ENCODE results near the gene TAX1BP3. TPM values are rescaled to one million over a fixed set of nuclear protein-coding genes. Genes with fewer than 3 reads are reported as not detected.

TAX1BP3 gene
- total RNA-seq, 2 experiments from 2014 or later, result 6.0 to 6.6 TPM

- ChIA-PET POLR2A (no interaction called here), CTCF (no interaction called here)
- Mint-ChIP-seq H3K4me1 (ENCODE audit: low read depth) (no peaks in the 10 kb centered on the region), H3K27me3 (no peaks in the 10 kb centered on the region), H3K27ac (no peak overlapping the region), H3K36me3 (ENCODE audit: low read depth) (no peaks in the 10 kb centered on the region), H3K4me3 (no peak overlapping the region), H3K9me3 (no peaks in the 10 kb centered on the region)
- no peak for DNase-seq
- no peaks in the 10 kb centered on the region for H3K27me3 ChIP-seq (ENCODE audit: control insufficient read depth in 1 of 2, insufficient read depth in 2 of 2, low read length in 2 of 2)
- no peak overlapping the region for H3K4me3 ChIP-seq (ENCODE audit: low read length)
- ATAC-seq (ENCODE audit: poor library complexity), result no peak
- H3K27ac ChIP-seq (ENCODE audit: low read depth in 1 of 2, low read length in 2 of 2), result no peak overlapping the region
- intact Hi-C loops (cut with DNase I, micrococcal nuclease), result no loop called here
- TF ChIP-seq CTCF (IDR thresholded peaks at IDR 0.05), result no peak
- H3K36me3 ChIP-seq (ENCODE audit: insufficient read depth, low read length), result peaks cover 3% of the 10 kb centered on the region
- no peaks in the 10 kb centered on the region for H3K4me1 ChIP-seq (ENCODE audit: insufficient read depth, low read length)
- H3K9me3 ChIP-seq (ENCODE audit: control insufficient read depth in 1 of 2, insufficient read depth in 1 of 2, low read length in 2 of 2), result no peaks in the 10 kb centered on the region
Measured at GRCh38 chr17:3656755-3657587, 11.4 kb downstream of the TAX1BP3 start.

GRCh38 chr17:3656353-3656752, 12.0 kb downstream of the TAX1BP3 start:
- POLR2A ChIA-PET, result no interaction called here

GRCh38 chr17:3655766-3656165, 12.6 kb downstream of the TAX1BP3 start:
- Histone ChIP-seq H3K27me3 (ENCODE audit: control insufficient read depth in 1 of 2, insufficient read depth in 2 of 2, low read length in 2 of 2) (no peaks in the 10 kb centered on the region), H3K9me3 (ENCODE audit: control insufficient read depth in 1 of 2, insufficient read depth in 1 of 2, low read length in 2 of 2) (no peaks in the 10 kb centered on the region), H3K27ac (ENCODE audit: low read depth in 1 of 2, low read length in 2 of 2) (no peak overlapping the region), H3K36me3 (ENCODE audit: insufficient read depth, low read length) (peaks cover under 1% of the 10 kb centered on the region), H3K4me3 (ENCODE audit: low read length) (no peak overlapping the region), H3K4me1 (ENCODE audit: insufficient read depth, low read length) (no peaks in the 10 kb centered on the region)
- DNase-seq (no peak), ATAC-seq (ENCODE audit: poor library complexity) (no peak)
- POLR2A ChIA-PET, result no interaction called here
- TF ChIP-seq CTCF (IDR thresholded peaks at IDR 0.05), result no peak
- Mint-ChIP-seq H3K4me3 (no peak overlapping the region), H3K9me3 (no peaks in the 10 kb centered on the region), H3K27ac (no peak overlapping the region), H3K36me3 (ENCODE audit: low read depth) (no peaks in the 10 kb centered on the region), H3K27me3 (no peaks in the 10 kb centered on the region), H3K4me1 (ENCODE audit: low read depth) (no peaks in the 10 kb centered on the region)
- CTCF ChIA-PET, result no interaction called here
- intact Hi-C loops (cut with DNase I, micrococcal nuclease), result no loop called here

More at GRCh38 chr17:3656353-3656752, 12.0 kb downstream of the TAX1BP3 start:
- DNase-seq, result no peak
- Histone ChIP-seq H3K36me3 (ENCODE audit: insufficient read depth, low read length) (peaks cover 3% of the 10 kb centered on the region), H3K27ac (ENCODE audit: low read depth in 1 of 2, low read length in 2 of 2) (no peak overlapping the region), H3K4me1 (ENCODE audit: insufficient read depth, low read length) (no peaks in the 10 kb centered on the region), H3K27me3 (ENCODE audit: control insufficient read depth in 1 of 2, insufficient read depth in 2 of 2, low read length in 2 of 2) (no peaks in the 10 kb centered on the region), H3K9me3 (ENCODE audit: control insufficient read depth in 1 of 2, insufficient read depth in 1 of 2, low read length in 2 of 2) (no peaks in the 10 kb centered on the region), H3K4me3 (ENCODE audit: low read length) (no peak overlapping the region)
- no peaks in the 10 kb centered on the region for H3K9me3 Mint-ChIP-seq
- intact Hi-C loops (cut with DNase I, micrococcal nuclease), result no loop called here
- no peaks in the 10 kb centered on the region for H3K36me3 Mint-ChIP-seq (ENCODE audit: low read depth)
- H3K4me3 Mint-ChIP-seq, result no peak overlapping the region
- H3K27me3 Mint-ChIP-seq, result no peaks in the 10 kb centered on the region
- no peak for TF ChIP-seq CTCF (IDR thresholded peaks at IDR 0.05)
- no peak overlapping the region for H3K27ac Mint-ChIP-seq
- no peak for ATAC-seq (ENCODE audit: poor library complexity)
- no peaks in the 10 kb centered on the region for H3K4me1 Mint-ChIP-seq (ENCODE audit: low read depth)
- CTCF ChIA-PET, result no interaction called here
